Measurements from ENCODE around the gene CDC7. TPM values are rescaled to one million over a fixed set of nuclear protein-coding genes. Genes with fewer than 3 reads are reported as not detected.

The CDC7 gene
- total and polyA plus RNA-seq, 2 donors (not counting 1 experiment from before 2014, with no cell fraction given): 3.9 to 7.4 TPM

DNA sequence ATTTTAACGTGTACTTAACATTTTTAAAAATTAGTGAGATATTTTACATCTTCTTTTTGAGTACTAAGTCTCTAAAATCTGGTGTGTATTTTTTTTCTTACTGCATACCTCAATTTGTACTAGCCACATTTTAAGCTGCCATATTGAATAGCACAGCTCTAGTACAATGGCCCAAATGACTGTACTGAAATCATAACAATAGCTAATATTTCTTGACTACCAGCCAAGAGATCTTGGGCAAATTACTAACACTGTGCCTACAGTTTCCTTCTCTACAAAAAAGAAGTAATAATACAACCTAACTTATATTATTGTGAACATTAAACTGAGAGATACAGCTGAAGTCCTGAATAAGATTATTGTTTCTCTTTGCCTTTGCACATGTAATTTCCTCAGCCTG lies 57.2 kb downstream of the CDC7 start:
- Histone ChIP-seq H2AFZ (ENCODE audit: insufficient read depth, low read depth, low read length, poor library complexity, severe bottlenecking) (no peak overlapping the region), H4K20me1 (ENCODE audit: control insufficient read depth, insufficient read depth, low read length, poor library complexity, severe bottlenecking) (no peaks in the 10 kb centered on the region), H3K27ac (ENCODE audit: low read length in 2 of 2) (no peak overlapping the region), H3K4me1 (ENCODE audit: control insufficient read depth in 2 of 2, insufficient read depth in 2 of 2, low read length in 2 of 2) (no peaks in the 10 kb centered on the region), H3K27me3 (replicated peaks in 1 of 4; ENCODE audit: control extremely low read depth in 1 of 4, control insufficient read depth in 3 of 4, insufficient read depth in 4 of 4, low read length in 3 of 4) (peaks cover 0 to 3% (median 0%) of the 10 kb centered on the region in 4 experiments), H3K9me3 (ENCODE audit: control extremely low read depth in 1 of 3, control insufficient read depth in 2 of 3, insufficient read depth in 1 of 3, low read length in 2 of 3) (no peaks in the 10 kb centered on the region), H3K79me2 (ENCODE audit: control insufficient read depth, insufficient read depth, low read length) (no peaks in the 10 kb centered on the region), H3K4me2 (replicated peaks; ENCODE audit: low read depth, low read length, poor library complexity, severe bottlenecking) (no peak overlapping the region), H3K4me3 (ENCODE audit: control extremely low read depth in 1 of 5, extremely low read depth in 1 of 5, insufficient read depth in 1 of 5, low read depth in 2 of 5, low read length in 4 of 5) (no peak overlapping the region), H3K9ac (ENCODE audit: low read length) (no peak overlapping the region), H3K36me3 (replicated peaks in 1 of 2; ENCODE audit: control extremely low read depth in 1 of 2, control insufficient read depth in 1 of 2, extremely low read depth in 1 of 2, insufficient read depth in 2 of 2, low read length in 1 of 2) (no peaks in the 10 kb centered on the region)
- DNase-seq: no peak
- H3K9me3 Mint-ChIP-seq (ENCODE audit: insufficient read depth): no peaks in the 10 kb centered on the region
- CTCF ChIA-PET: no interaction called here
- no CpG with 5 or more reads among the region's 1 CpG for WGBS (ENCODE audit: insufficient coverage)
- H3K27ac Mint-ChIP-seq: no peak overlapping the region
- H3K27me3 Mint-ChIP-seq: peaks cover 4% of the 10 kb centered on the region
- TF ChIP-seq, protein P1, sequence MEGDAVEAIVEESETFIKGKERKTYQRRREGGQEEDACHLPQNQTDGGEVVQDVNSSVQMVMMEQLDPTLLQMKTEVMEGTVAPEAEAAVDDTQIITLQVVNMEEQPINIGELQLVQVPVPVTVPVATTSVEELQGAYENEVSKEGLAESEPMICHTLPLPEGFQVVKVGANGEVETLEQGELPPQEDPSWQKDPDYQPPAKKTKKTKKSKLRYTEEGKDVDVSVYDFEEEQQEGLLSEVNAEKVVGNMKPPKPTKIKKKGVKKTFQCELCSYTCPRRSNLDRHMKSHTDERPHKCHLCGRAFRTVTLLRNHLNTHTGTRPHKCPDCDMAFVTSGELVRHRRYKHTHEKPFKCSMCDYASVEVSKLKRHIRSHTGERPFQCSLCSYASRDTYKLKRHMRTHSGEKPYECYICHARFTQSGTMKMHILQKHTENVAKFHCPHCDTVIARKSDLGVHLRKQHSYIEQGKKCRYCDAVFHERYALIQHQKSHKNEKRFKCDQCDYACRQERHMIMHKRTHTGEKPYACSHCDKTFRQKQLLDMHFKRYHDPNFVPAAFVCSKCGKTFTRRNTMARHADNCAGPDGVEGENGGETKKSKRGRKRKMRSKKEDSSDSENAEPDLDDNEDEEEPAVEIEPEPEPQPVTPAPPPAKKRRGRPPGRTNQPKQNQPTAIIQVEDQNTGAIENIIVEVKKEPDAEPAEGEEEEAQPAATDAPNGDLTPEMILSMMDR (IDR thresholded peaks at IDR 0.05): no peak
- no peak for TF ChIP-seq EZH2 (IDR thresholded peaks at IDR 0.05; ENCODE audit: borderline replicate concordance, insufficient read depth, low read depth, low read length, poor library complexity, severe bottlenecking)
- intact Hi-C loops (cut with micrococcal nuclease): no loop called here
- POLR2A ChIA-PET: no interaction called here
- no peak overlapping the region for H3K4me3 Mint-ChIP-seq
- no peak for ATAC-seq (ENCODE audit: low read depth)
- H3K4me1 Mint-ChIP-seq: no peaks in the 10 kb centered on the region

DNA sequence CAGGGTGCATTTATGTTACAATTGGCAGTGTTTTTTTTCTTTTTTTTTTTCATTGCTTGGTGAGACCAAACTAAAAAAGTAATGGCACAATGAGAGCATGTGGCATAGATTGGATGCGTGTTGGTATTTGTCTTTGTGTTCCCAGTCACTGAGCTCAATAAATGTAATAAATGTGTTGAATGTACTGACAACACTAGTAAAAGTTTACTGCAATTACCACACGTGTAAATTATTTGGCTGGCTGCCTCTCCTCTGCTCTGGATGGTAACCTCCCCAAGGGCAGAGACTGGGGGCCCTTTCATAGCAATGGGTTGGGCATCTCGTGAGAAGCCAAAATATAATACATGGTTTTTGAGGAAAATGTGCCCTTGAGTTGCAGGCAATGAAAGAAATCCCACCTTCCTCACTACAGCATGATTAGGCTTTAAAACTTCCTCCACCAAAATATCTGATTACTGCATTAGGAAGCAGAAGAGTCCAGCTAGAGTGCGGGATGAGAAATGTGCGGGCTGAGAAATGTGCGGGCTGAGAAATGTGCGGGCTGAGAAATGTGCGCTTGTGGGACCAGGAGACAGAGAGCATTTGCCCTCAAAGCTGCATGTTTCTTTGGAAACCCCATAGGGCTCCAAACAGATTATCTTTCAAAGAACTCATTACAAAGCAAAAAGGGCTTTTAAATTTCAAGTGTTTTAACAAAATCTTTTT lies 58.5 kb downstream of the CDC7 start:
- no peak overlapping the region for H3K9ac ChIP-seq (ENCODE audit: low read length)
- no peaks in the 10 kb centered on the region for H3K9me3 ChIP-seq (ENCODE audit: control extremely low read depth in 1 of 3, control insufficient read depth in 2 of 3, insufficient read depth in 1 of 3, low read length in 2 of 3)
- H3K9me3 Mint-ChIP-seq (ENCODE audit: insufficient read depth): peaks cover 2% of the 10 kb centered on the region
- no peak for DNase-seq
- ChIA-PET CTCF (interaction anchor here (0.5 kb wide), 1 partner anchor 369 kb away, joined by 3 read pairs; no protein-coding TSS in a partner anchor), POLR2A (no interaction called here)
- H3K4me1 Mint-ChIP-seq: no peaks in the 10 kb centered on the region
- H3K36me3 ChIP-seq (replicated peaks in 1 of 2; ENCODE audit: control extremely low read depth in 1 of 2, control insufficient read depth in 1 of 2, extremely low read depth in 1 of 2, insufficient read depth in 2 of 2, low read length in 1 of 2): no peaks in the 10 kb centered on the region
- WGBS (ENCODE audit: insufficient coverage): 94% methylated on average over 5 of the region's 8 CpGs
- no peaks in the 10 kb centered on the region for H3K79me2 ChIP-seq (ENCODE audit: control insufficient read depth, insufficient read depth, low read length)
- H4K20me1 ChIP-seq (ENCODE audit: control insufficient read depth, insufficient read depth, low read length, poor library complexity, severe bottlenecking): no peaks in the 10 kb centered on the region
- peaks cover 4% of the 10 kb centered on the region for H3K27me3 Mint-ChIP-seq
- H3K4me3 Mint-ChIP-seq: no peak overlapping the region
- H2AFZ ChIP-seq (ENCODE audit: insufficient read depth, low read depth, low read length, poor library complexity, severe bottlenecking): no peak overlapping the region
- no peaks in the 10 kb centered on the region for H3K27me3 ChIP-seq (replicated peaks in 1 of 4; ENCODE audit: control extremely low read depth in 1 of 4, control insufficient read depth in 3 of 4, insufficient read depth in 4 of 4, low read length in 3 of 4)
- no peak for ATAC-seq (ENCODE audit: low read depth)
- TF ChIP-seq, protein P1 (IDR thresholded peaks at IDR 0.05): no peak
- TF ChIP-seq EZH2 (IDR thresholded peaks at IDR 0.05; ENCODE audit: borderline replicate concordance, insufficient read depth, low read depth, low read length, poor library complexity, severe bottlenecking): no peak
- no peak overlapping the region for H3K27ac Mint-ChIP-seq
- H3K27ac ChIP-seq (ENCODE audit: low read length in 2 of 2): no peak overlapping the region
- H3K4me2 ChIP-seq (replicated peaks; ENCODE audit: low read depth, low read length, poor library complexity, severe bottlenecking): no peak overlapping the region
- H3K4me3 ChIP-seq (ENCODE audit: control extremely low read depth in 1 of 5, extremely low read depth in 1 of 5, insufficient read depth in 1 of 5, low read depth in 2 of 5, low read length in 4 of 5): no peak overlapping the region
- H3K4me1 ChIP-seq (ENCODE audit: control insufficient read depth in 2 of 2, insufficient read depth in 2 of 2, low read length in 2 of 2): no peaks in the 10 kb centered on the region
- intact Hi-C loops (cut with micrococcal nuclease): no loop called here

Measured in B cell (primary cell).